DOHH2 (cell line): ENCODE data around the gene ATOH7.

Experiments used
- H3F3A ChIP-seq: fragments of 200-600 bp; sonication (generic), shearing (Covaris generic); 2 replicates; pipeline ENCODE4 v1.6.0; 2016; ENCODE audit warnings: antibody characterized with exemption, mild to moderate bottlenecking; ENCODE audit not compliant: control insufficient read depth, insufficient read depth
- H3K27ac ChIP-seq: fragments of 200-600 bp; sonication (generic); 2 replicates; pipeline ENCODE4 v1.5.1; 2014; ENCODE audit warnings: low read depth, mild to moderate bottlenecking, low read length, moderate library complexity
- H3K27me3 ChIP-seq: fragments of 200-600 bp; sonication (generic); 2 replicates; pipeline ENCODE4 v1.6.1; 2014; ENCODE audit warnings: mild to moderate bottlenecking, low read length, mixed read lengths; ENCODE audit not compliant: control insufficient read depth
- H3K36me3 ChIP-seq: fragments of 200-600 bp; sonication (generic); 2 replicates; pipeline ENCODE4 v1.6.1; 2014; ENCODE audit warnings: mild to moderate bottlenecking, low read length, moderate library complexity, mixed read lengths; ENCODE audit not compliant: control insufficient read depth
- H3K4me1 ChIP-seq: fragments of 200-600 bp; sonication (generic); 2 replicates; pipeline ENCODE4 v1.6.1; 2014; ENCODE audit warnings: mild to moderate bottlenecking, low read length, mixed read lengths; ENCODE audit not compliant: control insufficient read depth
- H3K4me2 ChIP-seq: fragments of 200-600 bp; sonication (generic); 2 replicates; pipeline ENCODE4 v1.6.0; 2014; ENCODE audit warnings: mild to moderate bottlenecking, low read length, moderate library complexity
- H3K4me3 ChIP-seq: fragments of 200-600 bp; sonication (generic); 2 replicates; pipeline ENCODE4 v1.5.1; 2014; ENCODE audit warnings: mild to moderate bottlenecking, low read length, mixed read lengths
- H3K79me2 ChIP-seq: fragments of 200-600 bp; sonication (generic); 2 replicates; pipeline ENCODE4 v1.6.1; 2014; ENCODE audit warnings: mild to moderate bottlenecking, low read length, mixed read lengths; ENCODE audit not compliant: control insufficient read depth
- H3K9me2 ChIP-seq: fragments of 200-600 bp; sonication (generic); replicated peaks from 2 replicates; pipeline ENCODE4 v1.6.1; 2014; ENCODE audit warnings: mild to moderate bottlenecking, low read length, mixed read lengths; ENCODE audit not compliant: control insufficient read depth
- H3K9me3 ChIP-seq: fragments of 200-600 bp; sonication (generic); 2 replicates; pipeline ENCODE4 v1.6.1; 2014; ENCODE audit warnings: antibody characterized with exemption, low read length, mixed read lengths; ENCODE audit not compliant: control insufficient read depth, insufficient read depth
- H4K20me1 ChIP-seq: fragments of 200-600 bp; sonication (generic); 2 replicates; pipeline ENCODE4 v1.6.0; 2014; ENCODE audit warnings: low read depth, mild to moderate bottlenecking, antibody characterized with exemption, low read length, moderate library complexity; ENCODE audit not compliant: control insufficient read depth, insufficient read depth
- EZH2phosphoT487 ChIP-seq: fragments of 200-600 bp; sonication (generic); IDR thresholded peaks from 2 replicates; pipeline ENCODE4 v1.6.1; 2017; ENCODE audit warnings: borderline replicate concordance, mild to moderate bottlenecking, antibody characterized with exemption, low read length, moderate library complexity, mixed read lengths
- TF ChIP-seq, protein P1 (sequence below): fragments of 200-600 bp; sonication (generic); IDR thresholded peaks from one replicate; pipeline ENCODE4 v1.5.1; 2014; ENCODE audit warnings: antibody characterized with exemption, mild to moderate bottlenecking, low read depth, low read length; ENCODE audit not compliant: poor library complexity, severe bottlenecking

The ATOH7 gene

GRCh38 chr10:68192113-68192512 lies 39.8 kb downstream of the ATOH7 start:
- Histone ChIP-seq H4K20me1 (no peaks in the 10 kb centered on the region), H3K9me3 (no peaks in the 10 kb centered on the region; the same call in 1 of the 2 replicates), H3K4me2 (no peak overlapping the region), H3K4me3 (no peak overlapping the region), H3K36me3 (no peaks in the 10 kb centered on the region), H3F3A (no peaks in the 10 kb centered on the region), H3K9me2 (no peaks in the 10 kb centered on the region), H3K27me3 (0 out of 2 replicates have a peak, but pooled peaks cover 4% of the 10 kb centered on the region), H3K4me1 (peaks cover 6% of the 10 kb centered on the region; the same call in 1 of the 2 replicates), H3K27ac (no peak overlapping the region), H3K79me2 (no peaks in the 10 kb centered on the region)
- TF ChIP-seq EZH2phosphoT487 = no peak
- TF ChIP-seq, protein P1, sequence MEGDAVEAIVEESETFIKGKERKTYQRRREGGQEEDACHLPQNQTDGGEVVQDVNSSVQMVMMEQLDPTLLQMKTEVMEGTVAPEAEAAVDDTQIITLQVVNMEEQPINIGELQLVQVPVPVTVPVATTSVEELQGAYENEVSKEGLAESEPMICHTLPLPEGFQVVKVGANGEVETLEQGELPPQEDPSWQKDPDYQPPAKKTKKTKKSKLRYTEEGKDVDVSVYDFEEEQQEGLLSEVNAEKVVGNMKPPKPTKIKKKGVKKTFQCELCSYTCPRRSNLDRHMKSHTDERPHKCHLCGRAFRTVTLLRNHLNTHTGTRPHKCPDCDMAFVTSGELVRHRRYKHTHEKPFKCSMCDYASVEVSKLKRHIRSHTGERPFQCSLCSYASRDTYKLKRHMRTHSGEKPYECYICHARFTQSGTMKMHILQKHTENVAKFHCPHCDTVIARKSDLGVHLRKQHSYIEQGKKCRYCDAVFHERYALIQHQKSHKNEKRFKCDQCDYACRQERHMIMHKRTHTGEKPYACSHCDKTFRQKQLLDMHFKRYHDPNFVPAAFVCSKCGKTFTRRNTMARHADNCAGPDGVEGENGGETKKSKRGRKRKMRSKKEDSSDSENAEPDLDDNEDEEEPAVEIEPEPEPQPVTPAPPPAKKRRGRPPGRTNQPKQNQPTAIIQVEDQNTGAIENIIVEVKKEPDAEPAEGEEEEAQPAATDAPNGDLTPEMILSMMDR = no peak

DNA sequence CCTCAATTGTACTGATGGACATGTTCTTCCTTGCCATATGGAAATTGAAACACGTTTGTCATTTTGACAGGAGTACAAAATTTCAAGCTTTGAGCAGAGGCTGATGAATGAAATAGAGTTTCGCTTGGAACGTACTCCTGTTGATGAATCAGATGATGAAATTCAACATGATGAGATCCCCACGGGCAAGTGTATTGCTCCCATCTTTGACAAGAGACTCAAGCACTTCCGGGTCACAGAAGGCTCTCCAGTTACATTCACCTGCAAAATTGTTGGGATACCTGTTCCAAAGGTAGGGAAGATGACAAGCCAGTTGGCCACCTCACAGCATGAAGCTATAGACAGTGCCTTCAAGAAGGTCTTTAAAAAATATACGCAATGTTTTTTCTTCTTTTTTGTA lies 43.1 kb downstream of the ATOH7 start:
- Histone ChIP-seq H4K20me1 (no peaks in the 10 kb centered on the region), H3K4me2 (no peak overlapping the region), H3K4me1 (peaks cover 6% of the 10 kb centered on the region; the same call in 1 of the 2 replicates), H3K4me3 (no peak overlapping the region), H3K9me3 (no peaks in the 10 kb centered on the region), H3K27me3 (peaks cover 8% of the 10 kb centered on the region; the same call in 1 of the 2 replicates), H3K79me2 (no peaks in the 10 kb centered on the region), H3F3A (no peaks in the 10 kb centered on the region), H3K36me3 (no peaks in the 10 kb centered on the region), H3K9me2 (no peaks in the 10 kb centered on the region), H3K27ac (no peak overlapping the region)
- no peak for TF ChIP-seq EZH2phosphoT487
- TF ChIP-seq, protein P1 = no peak

DNA sequence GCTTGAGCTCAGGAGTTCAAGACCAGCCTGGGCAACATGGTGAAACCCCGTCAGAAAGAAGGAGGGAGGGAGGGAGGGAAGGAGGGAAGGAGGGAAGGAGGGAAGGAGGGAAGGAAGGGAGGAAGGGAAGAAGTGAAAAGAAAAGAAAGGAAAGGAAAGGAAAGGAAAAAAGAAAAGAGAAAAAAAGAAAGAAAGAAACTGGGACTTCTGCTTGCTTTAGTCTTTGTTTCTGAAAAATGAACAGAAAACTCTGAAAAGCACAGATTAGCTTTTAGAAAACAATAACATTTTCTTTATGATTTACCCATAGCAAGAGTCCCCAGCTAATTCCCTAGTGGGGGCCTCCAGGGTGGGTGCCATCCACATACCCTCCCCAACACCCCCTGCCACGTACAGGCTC lies 46.8 kb downstream of the ATOH7 start:
- H3K27me3 ChIP-seq = peaks cover 8% of the 10 kb centered on the region; the same call in 1 of the 2 replicates
- no peaks in the 10 kb centered on the region for H3F3A ChIP-seq
- H3K27ac ChIP-seq = no peak overlapping the region
- no peak overlapping the region for H3K4me3 ChIP-seq
- no peaks in the 10 kb centered on the region for H3K79me2 ChIP-seq
- H3K9me3 ChIP-seq = no peaks in the 10 kb centered on the region
- no peak overlapping the region for H3K4me2 ChIP-seq
- H3K36me3 ChIP-seq = no peaks in the 10 kb centered on the region
- H4K20me1 ChIP-seq = no peaks in the 10 kb centered on the region
- no peaks in the 10 kb centered on the region for H3K4me1 ChIP-seq
- TF ChIP-seq, protein P1 = no peak
- TF ChIP-seq EZH2phosphoT487 = no peak
- H3K9me2 ChIP-seq = no peaks in the 10 kb centered on the region
